GM20000 (cell line): ENCODE measurements around the gene NOSIP.
A peak's percentile ranks its signal among the peaks of the same experiment; 100 is the strongest.

ENCODE experiments used
- DNase-seq: peaks from one replicate; pipeline ENCODE4 v3.0.0; 2012; ENCODE audit warnings: low spot score
- CTCF ChIP-seq: IDR thresholded peaks from 2 replicates; pipeline ENCODE4 v1.5.1; 2012; ENCODE audit warnings: mild to moderate bottlenecking, control low read depth; ENCODE audit errors: extremely low read depth, missing control alignments

The NOSIP gene

GRCh38 chr19:49579193-49579592, 1.2 kb downstream of the NOSIP start:
- DNase-seq = no peak
- no peak for TF ChIP-seq CTCF

- no peak for TF ChIP-seq CTCF
- no peak for DNase-seq
Measured at GRCh38 chr19:49574206-49574755, 6.1 kb downstream of the NOSIP start.

GRCh38 chr19:49573425-49573824, 6.9 kb downstream of the NOSIP start:
- no peak for DNase-seq
- TF ChIP-seq CTCF = no peak

- TF ChIP-seq CTCF = no peak
- no peak for DNase-seq
Measured at GRCh38 chr19:49573009-49573408, 7.3 kb downstream of the NOSIP start.

GRCh38 chr19:49570997-49571676, 9.2 kb downstream of the NOSIP start:
- peak; percentile 11 for TF ChIP-seq CTCF
- no peak for DNase-seq

- TF ChIP-seq CTCF = peak; percentile 81
Measured at GRCh38 chr19:49570138-49570856, 10.1 kb downstream of the NOSIP start.

GRCh38 chr19:49567861-49568441, 12.4 kb downstream of the NOSIP start:
- no peak for DNase-seq
- TF ChIP-seq CTCF = no peak

More at GRCh38 chr19:49570138-49570856, 10.1 kb downstream of the NOSIP start:
- DNase-seq = peak; percentile 85
